OCI-LY1 (cell line): ENCODE results near the gene TNS3.

Source experiments
- H2AFZ ChIP-seq: fragments of 200-600 bp; sonication (generic), shearing (Covaris generic); 2 replicates; pipeline ENCODE4 v1.6.0; 2014; ENCODE audit warnings: antibody characterized with exemption, mild to moderate bottlenecking, low read length
- H3F3A ChIP-seq: fragments of 200-600 bp; sonication (generic), shearing (Covaris generic); 2 replicates; pipeline ENCODE4 v1.6.0; 2014; ENCODE audit warnings: mild to moderate bottlenecking, antibody characterized with exemption, low read length, moderate library complexity; ENCODE audit not compliant: insufficient read depth
- H3K27ac ChIP-seq: fragments of 200-600 bp; sonication (generic); 2 replicates; pipeline ENCODE4 v1.5.1; 2014; ENCODE audit warnings: low read length, mixed run types, mild to moderate bottlenecking, low read depth; ENCODE audit not compliant: poor library complexity, severe bottlenecking
- H3K27me3 ChIP-seq: fragments of 200-600 bp; sonication (generic); 2 replicates; pipeline ENCODE4 v1.6.0; 2014; ENCODE audit warnings: antibody characterized with exemption, mild to moderate bottlenecking, low read length, moderate library complexity; ENCODE audit not compliant: insufficient read depth
- H3K36me3 ChIP-seq: fragments of 200-600 bp; sonication (generic); 2 replicates; pipeline ENCODE4 v1.6.1; 2014; ENCODE audit warnings: mild to moderate bottlenecking, antibody characterized with exemption, low read length, moderate library complexity, mixed read lengths; ENCODE audit not compliant: insufficient read depth
- H3K4me1 ChIP-seq: fragments of 200-600 bp; sonication (generic); 2 replicates; pipeline ENCODE4 v1.5.1; 2014; ENCODE audit warnings: mild to moderate bottlenecking, low read length, moderate library complexity; ENCODE audit not compliant: insufficient read depth, severe bottlenecking
- H3K4me2 ChIP-seq: fragments of 200-600 bp; sonication (generic), shearing (Covaris generic); 2 replicates; pipeline ENCODE4 v1.6.1; 2014; ENCODE audit warnings: low read length
- H3K4me3 ChIP-seq: fragments of 200-600 bp; sonication (generic); 2 replicates; pipeline ENCODE4 v1.5.1; 2014; ENCODE audit warnings: low read length, low read depth, mild to moderate bottlenecking, mixed read lengths; ENCODE audit not compliant: poor library complexity, severe bottlenecking
- H3K79me2 ChIP-seq: fragments of 200-600 bp; shearing (Covaris generic); 2 replicates; pipeline ENCODE4 v1.6.1; 2016; ENCODE audit warnings: mixed run types, low read length, mixed read lengths; ENCODE audit not compliant: insufficient read depth
- H3K9ac ChIP-seq: fragments of 200-600 bp; sonication (generic), shearing (Covaris generic); 2 replicates; pipeline ENCODE4 v1.6.1; 2014; ENCODE audit warnings: mild to moderate bottlenecking, low read length, mixed read lengths
- H3K9me2 ChIP-seq: fragments of 200-600 bp; sonication (generic), shearing (Covaris generic); 2 replicates; pipeline ENCODE4 v1.6.1; 2014; ENCODE audit warnings: low read depth, mild to moderate bottlenecking, low read length, mixed read lengths
- H3K9me3 ChIP-seq: fragments of 200-600 bp; shearing (Covaris generic); 2 replicates; pipeline ENCODE4 v1.6.1; 2014; ENCODE audit warnings: low read length, mixed read lengths
- H4K20me1 ChIP-seq: fragments of 200-600 bp; sonication (generic), shearing (Covaris generic); 2 replicates; pipeline ENCODE4 v1.6.0; 2016; ENCODE audit warnings: mild to moderate bottlenecking, low read length; ENCODE audit not compliant: insufficient read depth
- EZH2 ChIP-seq: fragments of 200-600 bp; sonication (generic), shearing (Covaris generic); IDR thresholded peaks from 2 replicates; pipeline ENCODE4 v1.8.0; 2017; ENCODE audit warnings: borderline replicate concordance, mixed run types, mild to moderate bottlenecking, antibody characterized with exemption, low read length, moderate library complexity, mixed read lengths
- TF ChIP-seq, protein P1 (sequence below): fragments of 200-600 bp; sonication (generic), shearing (Covaris generic); IDR thresholded peaks from 2 replicates; pipeline ENCODE4 v1.5.1; 2017; ENCODE audit warnings: mild to moderate bottlenecking, antibody characterized with exemption, low read length, moderate library complexity, mixed read lengths

TNS3 gene

DNA sequence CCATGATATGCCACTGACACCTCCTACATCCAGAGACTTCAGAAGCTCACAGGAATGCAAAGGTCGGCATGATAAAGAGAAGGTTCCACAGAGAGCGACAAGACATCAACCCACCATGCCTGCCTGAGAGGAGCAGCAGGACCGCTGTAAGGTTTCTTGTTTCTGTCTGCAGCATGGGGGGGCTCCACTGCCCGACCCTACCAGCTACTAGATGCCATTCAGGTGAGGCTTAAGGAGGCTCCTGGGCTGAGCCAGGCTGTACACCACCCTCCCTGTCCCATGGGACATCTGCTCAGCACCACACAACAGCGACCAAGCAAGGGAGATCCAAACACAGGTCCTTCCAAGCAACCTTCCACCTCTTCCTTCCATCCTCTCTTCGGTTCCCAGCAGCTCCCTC lies 234.6 kb downstream of the TNS3 start:
- TF ChIP-seq, protein P1, sequence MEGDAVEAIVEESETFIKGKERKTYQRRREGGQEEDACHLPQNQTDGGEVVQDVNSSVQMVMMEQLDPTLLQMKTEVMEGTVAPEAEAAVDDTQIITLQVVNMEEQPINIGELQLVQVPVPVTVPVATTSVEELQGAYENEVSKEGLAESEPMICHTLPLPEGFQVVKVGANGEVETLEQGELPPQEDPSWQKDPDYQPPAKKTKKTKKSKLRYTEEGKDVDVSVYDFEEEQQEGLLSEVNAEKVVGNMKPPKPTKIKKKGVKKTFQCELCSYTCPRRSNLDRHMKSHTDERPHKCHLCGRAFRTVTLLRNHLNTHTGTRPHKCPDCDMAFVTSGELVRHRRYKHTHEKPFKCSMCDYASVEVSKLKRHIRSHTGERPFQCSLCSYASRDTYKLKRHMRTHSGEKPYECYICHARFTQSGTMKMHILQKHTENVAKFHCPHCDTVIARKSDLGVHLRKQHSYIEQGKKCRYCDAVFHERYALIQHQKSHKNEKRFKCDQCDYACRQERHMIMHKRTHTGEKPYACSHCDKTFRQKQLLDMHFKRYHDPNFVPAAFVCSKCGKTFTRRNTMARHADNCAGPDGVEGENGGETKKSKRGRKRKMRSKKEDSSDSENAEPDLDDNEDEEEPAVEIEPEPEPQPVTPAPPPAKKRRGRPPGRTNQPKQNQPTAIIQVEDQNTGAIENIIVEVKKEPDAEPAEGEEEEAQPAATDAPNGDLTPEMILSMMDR = no peak
- TF ChIP-seq EZH2 = no peak
- Histone ChIP-seq H3K9ac (no peak overlapping the region), H3K4me1 (peaks cover 10% of the 10 kb centered on the region), H3K4me3 (no peak overlapping the region), H3K27me3 (no peaks in the 10 kb centered on the region), H3K4me2 (no peak overlapping the region), H3F3A (no peaks in the 10 kb centered on the region), H3K27ac (no peak overlapping the region), H3K9me3 (no peaks in the 10 kb centered on the region), H3K9me2 (no peaks in the 10 kb centered on the region), H3K36me3 (peaks cover 74% of the 10 kb centered on the region), H3K79me2 (no peaks in the 10 kb centered on the region), H4K20me1 (no peaks in the 10 kb centered on the region), H2AFZ (no peak overlapping the region)

DNA sequence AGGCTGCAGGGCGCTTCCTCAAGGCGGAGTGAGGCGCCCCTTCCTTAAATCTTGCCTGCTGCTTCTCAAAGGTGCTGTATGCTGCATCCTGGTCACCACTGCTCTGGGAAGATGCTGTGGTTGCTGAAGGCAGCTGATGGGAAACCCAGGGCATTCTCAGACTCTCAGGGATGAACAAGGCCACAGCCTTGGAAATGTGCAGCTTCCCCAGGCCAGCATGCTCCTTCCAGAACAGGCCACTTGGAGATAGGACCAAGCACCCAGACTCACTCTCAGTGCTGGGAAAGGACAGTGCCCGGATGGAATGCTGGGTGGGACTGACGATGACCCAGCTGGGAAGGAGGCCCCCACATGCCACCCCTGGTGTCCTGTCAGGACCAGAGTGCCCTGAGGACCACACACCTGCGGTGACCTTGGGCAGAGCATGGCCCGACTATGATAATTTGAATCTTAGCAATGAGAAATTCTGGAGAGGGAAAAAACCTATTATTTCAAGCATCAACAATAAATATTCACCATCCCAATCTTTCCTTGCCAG lies 235.5 kb downstream of the TNS3 start:
- H3K4me1 ChIP-seq = peaks cover 10% of the 10 kb centered on the region
- no peak overlapping the region for H3K27ac ChIP-seq
- no peak overlapping the region for H3K9ac ChIP-seq
- H3F3A ChIP-seq = no peaks in the 10 kb centered on the region
- no peaks in the 10 kb centered on the region for H3K79me2 ChIP-seq
- H3K4me3 ChIP-seq = no peak overlapping the region
- TF ChIP-seq, protein P1 = no peak
- no peak for TF ChIP-seq EZH2
- no peaks in the 10 kb centered on the region for H3K9me2 ChIP-seq
- H2AFZ ChIP-seq = no peak overlapping the region
- H3K9me3 ChIP-seq = no peaks in the 10 kb centered on the region
- no peaks in the 10 kb centered on the region for H4K20me1 ChIP-seq
- no peaks in the 10 kb centered on the region for H3K27me3 ChIP-seq
- peaks cover 76% of the 10 kb centered on the region for H3K36me3 ChIP-seq
- H3K4me2 ChIP-seq = no peak overlapping the region

DNA sequence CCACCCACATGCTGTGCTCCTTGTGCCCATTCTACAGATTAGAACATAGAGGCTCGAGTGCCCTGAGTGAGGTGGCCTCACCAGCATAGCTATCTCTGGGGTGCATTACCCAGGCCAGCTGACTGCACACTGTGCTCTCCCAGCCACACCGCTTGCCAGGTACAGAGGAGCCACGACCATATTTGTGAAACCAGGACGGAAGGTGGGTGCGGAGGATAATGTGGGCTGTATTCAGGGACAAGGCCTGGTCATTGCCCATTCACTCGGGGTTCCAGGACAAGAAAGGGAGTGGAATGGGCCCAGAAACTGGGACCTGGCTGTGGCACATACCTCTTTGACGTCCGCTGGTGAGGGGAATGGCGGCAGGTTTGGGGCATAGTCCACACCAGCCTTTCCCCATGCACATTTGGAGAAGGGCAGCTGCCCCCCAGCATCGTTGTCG lies 236.0 kb downstream of the TNS3 start:
- Histone ChIP-seq H3F3A (no peaks in the 10 kb centered on the region), H3K9ac (no peak overlapping the region), H3K4me2 (no peak overlapping the region), H3K79me2 (no peaks in the 10 kb centered on the region), H2AFZ (no peak overlapping the region), H3K9me3 (no peaks in the 10 kb centered on the region), H3K4me3 (no peak overlapping the region), H3K27ac (no peak overlapping the region), H3K4me1 (peaks cover 10% of the 10 kb centered on the region), H4K20me1 (no peaks in the 10 kb centered on the region), H3K36me3 (peaks cover 77% of the 10 kb centered on the region), H3K9me2 (no peaks in the 10 kb centered on the region), H3K27me3 (no peaks in the 10 kb centered on the region)
- TF ChIP-seq EZH2 = no peak
- TF ChIP-seq, protein P1 = no peak
